ENCODE data around the gene ECSCR.
"Not testable (repeated sequence)": the region's sequence is repeated elsewhere in the genome, so short reads cannot be mapped to it uniquely, and the experiment has no call there.

ECSCR gene, protein sequence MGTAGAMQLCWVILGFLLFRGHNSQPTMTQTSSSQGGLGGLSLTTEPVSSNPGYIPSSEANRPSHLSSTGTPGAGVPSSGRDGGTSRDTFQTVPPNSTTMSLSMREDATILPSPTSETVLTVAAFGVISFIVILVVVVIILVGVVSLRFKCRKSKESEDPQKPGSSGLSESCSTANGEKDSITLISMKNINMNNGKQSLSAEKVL

DNA sequence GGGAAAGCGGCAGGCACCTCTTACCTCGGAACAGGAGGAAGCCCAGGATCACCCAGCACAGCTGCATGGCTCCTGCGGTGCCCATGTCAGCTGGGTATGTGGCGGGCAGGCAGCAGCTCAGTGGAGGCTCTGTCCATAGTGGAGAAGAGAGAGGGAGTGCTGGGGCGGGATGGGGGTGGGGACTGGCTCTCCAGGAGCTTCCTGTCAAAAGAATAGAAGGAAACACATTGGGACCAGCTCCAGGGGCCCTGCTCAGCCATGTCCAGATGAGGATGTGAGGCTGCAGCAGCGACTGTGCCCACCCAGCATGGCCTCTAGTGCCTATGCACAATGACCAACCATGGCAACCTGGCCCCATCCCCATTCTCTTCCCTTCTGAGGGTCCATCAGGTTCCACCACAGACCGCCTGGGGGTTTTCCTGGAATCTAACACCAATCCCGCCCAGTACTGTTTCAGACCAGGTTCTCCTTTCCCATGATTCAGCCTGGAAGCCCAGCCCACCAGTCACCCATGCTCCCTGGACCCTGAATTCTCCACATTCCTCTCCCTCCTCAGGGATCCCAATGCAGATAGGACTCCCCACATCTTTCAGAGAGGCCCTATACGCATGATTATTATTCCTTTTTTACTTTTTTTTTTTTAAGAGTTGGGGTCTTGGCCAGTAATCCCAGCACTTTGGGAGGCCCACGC lies at the start of gene ECSCR:
TSS of gene ECSCR (minus strand) at position 158 of the 691 bp plus-strand sequence. CDS start at position 85, 73 bp downstream.
- DNase-seq, result no peak

- DNase-seq, result not testable (repeated sequence)
Measured at GRCh38 chr5:139504722-139505121, 42.2 kb upstream of the ECSCR start.

GRCh38 chr5:139503879-139504278 lies 41.3 kb upstream of the ECSCR start:
- DNase-seq, result not testable (repeated sequence)

GRCh38 chr5:139503036-139503817 lies 40.7 kb upstream of the ECSCR start:
- not testable (repeated sequence) for DNase-seq

GRCh38 chr5:139501381-139501780 lies 38.8 kb upstream of the ECSCR start:
- no peak for DNase-seq

DNA sequence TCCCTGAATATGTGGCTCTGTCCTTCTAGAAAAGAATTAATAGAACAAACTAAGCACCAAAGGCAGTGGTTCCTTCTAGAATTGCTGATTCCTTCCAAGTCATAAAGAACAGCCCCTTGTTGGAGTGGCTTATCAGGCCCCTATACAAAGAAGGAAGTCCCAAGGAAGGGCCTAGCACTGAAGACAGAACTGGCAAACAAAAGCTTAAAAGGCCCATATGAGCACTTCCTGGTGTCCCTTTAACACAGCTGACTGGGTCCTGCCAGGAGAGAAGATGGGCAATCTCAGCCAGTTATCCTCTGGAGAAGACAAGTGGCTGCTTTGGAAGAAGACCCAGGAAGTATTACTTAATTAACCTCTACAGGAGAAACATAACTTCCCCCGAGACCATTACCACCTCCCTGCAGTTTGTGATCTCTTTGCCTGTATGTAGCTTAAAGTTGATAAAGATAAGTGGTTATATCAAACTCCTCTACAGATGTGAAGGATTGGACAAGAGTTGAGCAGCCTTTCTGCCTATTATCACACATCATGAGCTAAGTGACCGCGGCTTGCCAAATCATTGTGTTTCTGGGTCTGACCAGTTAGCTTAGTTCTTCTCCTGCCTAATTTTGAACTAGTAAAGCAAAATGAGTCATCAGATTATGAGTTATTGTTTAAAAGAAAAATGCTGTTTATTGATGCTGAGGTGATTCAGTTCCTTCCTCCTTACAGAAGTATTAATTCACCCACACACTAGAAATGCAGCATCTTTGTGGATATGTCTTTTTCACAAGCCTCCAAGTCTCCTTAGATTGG lies 33.3 kb upstream of the ECSCR start:
- no peak for DNase-seq

- DNase-seq, result no peak
Measured at GRCh38 chr5:139494832-139495231, 32.3 kb upstream of the ECSCR start.

DNA sequence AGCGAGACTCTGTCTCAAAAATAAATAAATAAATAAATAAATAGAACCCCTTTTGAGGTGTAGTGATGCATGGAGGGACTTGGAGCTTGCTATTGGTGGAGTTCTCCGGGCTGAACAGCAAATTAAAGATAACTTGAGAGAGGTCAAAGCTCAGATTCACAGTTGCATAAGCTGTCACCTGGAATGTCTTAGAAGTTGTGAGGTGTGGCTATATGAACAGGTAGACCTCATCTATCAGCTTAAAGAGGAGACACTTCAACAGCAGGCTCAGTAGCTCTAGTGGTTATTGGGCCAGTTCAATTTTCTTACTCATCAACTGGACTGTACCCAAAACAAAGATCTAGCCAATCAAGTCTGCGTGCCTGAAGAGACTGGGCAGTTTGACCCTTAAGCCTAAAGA lies 31.7 kb upstream of the ECSCR start:
- no peak for DNase-seq

GRCh38 chr5:139492700-139493192 lies 30.2 kb upstream of the ECSCR start:
- DNase-seq, result no peak

DNA sequence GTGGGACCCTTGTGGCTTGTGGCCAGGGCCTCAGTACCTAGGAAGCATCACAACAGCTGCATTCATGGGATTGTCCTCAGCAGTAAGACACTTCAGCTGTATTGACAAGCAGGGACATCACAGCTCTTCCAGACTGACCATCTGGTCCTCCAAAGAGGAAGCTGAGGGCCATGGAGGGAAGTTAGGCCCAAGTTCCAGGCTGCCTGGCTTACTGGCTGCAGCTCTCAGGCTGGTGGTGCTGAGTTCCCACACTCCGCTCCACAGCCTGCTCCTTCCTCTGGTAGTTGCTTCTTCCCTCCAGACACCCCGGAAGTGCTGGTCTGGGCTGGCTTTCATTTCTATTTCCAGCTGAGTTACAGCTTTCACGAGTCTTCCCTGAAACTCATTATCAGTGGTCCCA lies 25.7 kb upstream of the ECSCR start:
- no peak for DNase-seq

DNA sequence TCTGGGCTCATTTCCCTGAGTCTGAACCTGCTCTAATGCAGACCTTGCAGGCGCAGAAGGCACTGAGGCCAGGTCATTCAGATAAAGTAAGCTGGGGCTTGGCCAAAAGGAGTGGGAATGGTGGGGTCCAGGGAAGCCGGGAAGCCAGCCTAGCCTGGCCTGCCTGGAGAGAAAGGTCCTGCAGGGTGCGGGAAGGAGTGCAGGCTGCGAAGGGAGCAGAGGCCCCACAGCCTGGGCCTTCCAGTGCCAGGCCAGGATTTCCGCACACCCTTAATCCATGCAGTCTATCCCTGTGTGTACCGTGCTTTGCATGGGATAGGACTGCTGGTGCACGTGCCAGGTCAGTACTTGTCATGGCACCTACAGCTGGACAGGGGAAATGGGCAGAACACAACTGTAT lies 23.7 kb upstream of the ECSCR start:
- no peak for DNase-seq

DNA sequence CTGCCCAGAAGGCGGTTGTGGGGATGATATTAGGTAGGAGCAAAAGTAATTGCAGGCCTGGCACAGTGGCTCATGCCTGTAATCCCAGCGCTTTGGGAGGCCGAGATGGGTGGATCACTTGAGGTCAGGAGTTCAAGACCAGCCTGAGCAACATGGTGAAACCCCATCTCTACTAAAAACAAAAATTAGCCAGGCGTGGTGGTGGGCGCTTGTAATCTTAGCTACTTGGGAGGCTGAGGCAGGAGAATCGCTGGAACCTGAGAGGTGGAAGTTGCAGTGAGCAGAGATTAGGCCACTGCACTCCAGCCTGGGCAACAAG lies 20.3 kb upstream of the ECSCR start:
- DNase-seq, result not testable (repeated sequence)

GRCh38 chr5:139482050-139482889 lies 19.7 kb upstream of the ECSCR start, which contains the start of gene STING1:
TSS of gene STING1 (minus strand) at chr5:139482758. CDS start at chr5:139481704, 1,054 bp downstream.
- DNase-seq, result peak; percentile 75

- DNase-seq, result no peak
Measured at GRCh38 chr5:139481580-139482049, 19.1 kb upstream of the ECSCR start.

- no peak for DNase-seq
Measured at GRCh38 chr5:139481122-139481533, 18.6 kb upstream of the ECSCR start.

DNA sequence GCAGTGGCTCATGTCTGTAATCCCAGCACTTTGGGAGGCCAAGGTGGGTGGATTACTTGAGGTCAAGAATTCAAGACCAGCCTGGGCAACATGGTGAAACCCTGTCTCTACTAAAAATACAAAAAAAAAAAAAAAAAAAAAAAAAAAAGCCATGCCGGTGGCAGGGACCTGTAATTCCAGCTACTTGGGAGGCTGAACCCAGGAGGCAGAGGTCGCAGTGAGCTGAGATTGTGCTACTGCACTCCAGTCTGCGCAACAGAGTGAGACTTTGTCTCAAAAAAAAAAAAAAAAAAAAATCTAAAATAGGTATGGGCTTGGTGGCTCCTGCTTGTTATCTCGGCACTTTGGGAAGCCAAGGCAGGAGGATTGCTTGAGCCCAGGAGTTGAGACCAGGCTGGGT lies 17.2 kb upstream of the ECSCR start:
- not testable (repeated sequence) for DNase-seq

GRCh38 chr5:139478657-139479423 lies 16.3 kb upstream of the ECSCR start:
- not testable (repeated sequence) for DNase-seq

GRCh38 chr5:139475865-139476617 lies 13.5 kb upstream of the ECSCR start:
- no peak for DNase-seq

DNA sequence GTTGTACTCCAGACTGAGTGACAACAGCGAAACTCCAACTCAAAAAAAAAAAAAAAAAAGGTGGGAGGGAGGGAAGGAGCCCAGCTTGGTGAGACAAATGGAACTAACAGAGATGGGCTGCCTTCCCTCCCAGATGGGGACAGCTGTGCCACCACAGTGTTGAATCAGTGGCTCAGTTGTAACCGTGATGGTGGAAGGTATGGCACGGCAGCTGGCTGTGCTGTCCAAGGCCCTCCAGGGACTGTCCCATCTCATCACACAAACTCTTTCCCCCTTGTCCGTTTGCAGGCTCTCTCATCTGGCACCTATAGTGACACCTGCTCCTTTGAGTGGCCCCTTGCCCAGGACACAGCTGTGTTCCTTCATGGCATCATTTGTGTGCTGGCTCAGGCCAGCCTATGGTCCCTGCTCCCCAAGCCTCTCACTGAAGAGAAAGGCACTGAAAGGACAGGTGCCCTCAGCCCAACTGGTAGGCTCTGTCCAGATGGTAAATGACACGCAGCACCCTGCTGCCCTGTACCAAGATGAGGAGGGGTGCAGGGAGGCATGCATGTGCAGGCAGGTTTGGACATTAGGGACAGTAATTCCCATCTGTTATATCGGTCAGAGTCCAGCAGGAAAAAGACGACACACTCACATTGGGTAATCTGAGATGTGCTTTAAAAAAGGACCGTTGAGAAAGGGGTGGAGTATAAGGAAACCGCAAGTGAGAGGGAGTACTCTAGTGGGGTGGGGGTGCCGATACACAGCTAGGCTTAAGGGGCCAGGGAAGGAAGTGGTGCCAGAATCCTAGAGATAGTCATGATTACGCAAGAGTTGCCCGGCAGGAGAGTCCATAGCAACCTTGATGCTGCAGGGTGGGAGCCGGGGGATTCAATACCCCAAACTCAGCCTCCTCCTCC lies 12.6 kb upstream of the ECSCR start:
- DNase-seq, result peak; percentile 48

All from CD4-positive, alpha-beta T cell treated with Interleukin-12 subunit alpha and Interleukin-12 subunit beta, for 1 hour (primary cell).